Measurements from ENCODE around the gene GLIS1.
A peak's percentile ranks its signal among the peaks of the same experiment; 100 is the strongest.

GLIS1 gene

DNA sequence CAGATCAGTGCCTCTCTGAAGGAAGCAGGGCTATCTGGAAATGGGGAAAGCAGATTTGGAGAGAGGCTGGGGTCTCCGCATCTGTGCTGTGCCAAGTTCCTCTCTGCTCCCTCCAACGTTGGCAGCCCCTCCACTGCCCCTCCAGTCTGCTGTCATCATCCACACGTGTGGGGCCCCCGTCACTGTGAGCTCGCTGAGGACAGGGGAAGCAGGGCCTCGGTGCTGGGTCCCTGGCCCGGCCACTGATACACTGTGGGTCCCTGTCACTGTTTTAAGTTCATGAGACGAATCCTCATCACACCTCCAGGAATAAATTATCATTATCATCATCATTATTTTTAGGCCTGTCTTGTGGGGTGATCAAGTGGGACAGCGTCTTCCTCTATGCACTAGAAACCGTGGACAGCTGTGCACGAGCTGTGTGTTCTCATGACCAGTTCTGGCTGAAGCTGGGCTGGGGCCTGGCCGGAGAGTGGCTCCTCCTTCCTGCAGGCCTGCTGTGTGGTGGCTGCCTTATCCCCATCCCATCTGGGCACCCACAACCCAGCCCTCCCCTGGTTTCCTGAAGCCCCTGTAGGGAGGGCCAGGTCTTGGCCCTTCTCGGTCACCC, 227.5 kb downstream of the GLIS1 start:
- no peak overlapping the region for H3K4me3 ChIP-seq (ENCODE audit: low read depth, low read length)
- no peak for DNase-seq (ENCODE audit: low read depth)
- no peak for TF ChIP-seq POLR2A (IDR thresholded peaks at IDR 0.05; ENCODE audit: extremely low read depth, insufficient read length)
- TF ChIP-seq, protein P1, sequence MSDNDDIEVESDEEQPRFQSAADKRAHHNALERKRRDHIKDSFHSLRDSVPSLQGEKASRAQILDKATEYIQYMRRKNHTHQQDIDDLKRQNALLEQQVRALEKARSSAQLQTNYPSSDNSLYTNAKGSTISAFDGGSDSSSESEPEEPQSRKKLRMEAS (IDR thresholded peaks at IDR 0.05; ENCODE audit: low read depth, low read length): no peak

DNA sequence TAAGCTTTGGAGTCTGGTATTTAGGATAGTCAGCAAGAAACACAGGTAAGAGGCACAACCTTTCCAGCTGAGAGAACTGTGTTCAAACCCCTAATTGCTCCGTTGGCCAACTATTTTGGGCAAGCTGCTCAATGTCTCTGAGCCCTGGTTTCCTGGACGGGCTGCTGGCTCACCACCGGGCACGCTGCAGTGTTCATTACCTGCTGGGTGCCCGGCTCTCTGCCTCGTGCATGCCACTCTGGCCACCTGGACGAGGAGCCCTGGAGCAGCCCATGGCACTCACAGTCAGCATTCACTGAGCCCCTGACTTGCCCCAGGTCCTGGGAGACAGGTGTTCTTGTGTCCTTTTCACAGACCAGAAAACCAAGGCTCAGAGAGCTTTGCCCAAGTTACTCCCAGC, 228.7 kb downstream of the GLIS1 start:
- DNase-seq (ENCODE audit: low read depth): no peak
- TF ChIP-seq, protein P1 (IDR thresholded peaks at IDR 0.05; ENCODE audit: low read depth, low read length): no peak
- TF ChIP-seq, protein P2, sequence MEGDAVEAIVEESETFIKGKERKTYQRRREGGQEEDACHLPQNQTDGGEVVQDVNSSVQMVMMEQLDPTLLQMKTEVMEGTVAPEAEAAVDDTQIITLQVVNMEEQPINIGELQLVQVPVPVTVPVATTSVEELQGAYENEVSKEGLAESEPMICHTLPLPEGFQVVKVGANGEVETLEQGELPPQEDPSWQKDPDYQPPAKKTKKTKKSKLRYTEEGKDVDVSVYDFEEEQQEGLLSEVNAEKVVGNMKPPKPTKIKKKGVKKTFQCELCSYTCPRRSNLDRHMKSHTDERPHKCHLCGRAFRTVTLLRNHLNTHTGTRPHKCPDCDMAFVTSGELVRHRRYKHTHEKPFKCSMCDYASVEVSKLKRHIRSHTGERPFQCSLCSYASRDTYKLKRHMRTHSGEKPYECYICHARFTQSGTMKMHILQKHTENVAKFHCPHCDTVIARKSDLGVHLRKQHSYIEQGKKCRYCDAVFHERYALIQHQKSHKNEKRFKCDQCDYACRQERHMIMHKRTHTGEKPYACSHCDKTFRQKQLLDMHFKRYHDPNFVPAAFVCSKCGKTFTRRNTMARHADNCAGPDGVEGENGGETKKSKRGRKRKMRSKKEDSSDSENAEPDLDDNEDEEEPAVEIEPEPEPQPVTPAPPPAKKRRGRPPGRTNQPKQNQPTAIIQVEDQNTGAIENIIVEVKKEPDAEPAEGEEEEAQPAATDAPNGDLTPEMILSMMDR (IDR thresholded peaks at IDR 0.05; ENCODE audit: low read depth, low read length): no peak
- TF ChIP-seq POLR2A (IDR thresholded peaks at IDR 0.05; ENCODE audit: extremely low read depth, insufficient read length) (no peak), MYC (IDR thresholded peaks at IDR 0.05; ENCODE audit: low read depth, low read length) (no peak)
- H3K4me3 ChIP-seq (ENCODE audit: low read depth, low read length): no peak overlapping the region

DNA sequence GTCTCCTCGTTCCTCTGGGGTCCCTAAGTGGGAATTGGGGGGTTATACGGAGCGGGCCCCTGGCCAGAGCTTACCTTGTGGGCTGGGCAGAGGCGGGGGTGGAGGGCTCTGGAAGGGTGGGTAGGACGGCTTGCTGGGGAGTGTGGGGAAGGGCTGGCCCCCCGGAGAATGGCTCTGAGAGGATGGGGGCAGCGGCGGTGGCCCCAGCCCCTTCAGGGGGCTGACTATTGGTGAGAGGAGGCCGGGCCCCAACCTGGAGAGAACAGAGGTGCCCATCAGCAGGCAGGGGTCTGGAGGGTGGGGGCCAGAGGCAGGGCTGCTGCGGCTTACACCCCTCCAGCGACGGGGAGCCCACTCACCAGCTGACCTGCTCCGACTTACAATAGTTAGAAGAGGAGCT, 229.2 kb downstream of the GLIS1 start:
- no peak overlapping the region for H3K4me3 ChIP-seq (ENCODE audit: low read depth, low read length)
- TF ChIP-seq MYC (IDR thresholded peaks at IDR 0.05; ENCODE audit: low read depth, low read length) (no peak), POLR2A (IDR thresholded peaks at IDR 0.05; ENCODE audit: extremely low read depth, insufficient read length) (no peak)
- TF ChIP-seq, protein P2 (IDR thresholded peaks at IDR 0.05; ENCODE audit: low read depth, low read length): no peak
- TF ChIP-seq, protein P1 (IDR thresholded peaks at IDR 0.05; ENCODE audit: low read depth, low read length): no peak
- DNase-seq (ENCODE audit: low read depth): no peak

- peak; percentile 20 for DNase-seq (ENCODE audit: low read depth)
- TF ChIP-seq, protein P1 (IDR thresholded peaks at IDR 0.05; ENCODE audit: low read depth, low read length): no peak
- TF ChIP-seq MYC (IDR thresholded peaks at IDR 0.05; ENCODE audit: low read depth, low read length) (no peak), POLR2A (IDR thresholded peaks at IDR 0.05; ENCODE audit: extremely low read depth, insufficient read length) (no peak)
- TF ChIP-seq, protein P2 (IDR thresholded peaks at IDR 0.05; ENCODE audit: low read depth, low read length): no peak
- no peak overlapping the region for H3K4me3 ChIP-seq (ENCODE audit: low read depth, low read length)
These were observed 229.8 kb downstream of the GLIS1 start for GRCh38 chr1:53508991-53509666.

DNA sequence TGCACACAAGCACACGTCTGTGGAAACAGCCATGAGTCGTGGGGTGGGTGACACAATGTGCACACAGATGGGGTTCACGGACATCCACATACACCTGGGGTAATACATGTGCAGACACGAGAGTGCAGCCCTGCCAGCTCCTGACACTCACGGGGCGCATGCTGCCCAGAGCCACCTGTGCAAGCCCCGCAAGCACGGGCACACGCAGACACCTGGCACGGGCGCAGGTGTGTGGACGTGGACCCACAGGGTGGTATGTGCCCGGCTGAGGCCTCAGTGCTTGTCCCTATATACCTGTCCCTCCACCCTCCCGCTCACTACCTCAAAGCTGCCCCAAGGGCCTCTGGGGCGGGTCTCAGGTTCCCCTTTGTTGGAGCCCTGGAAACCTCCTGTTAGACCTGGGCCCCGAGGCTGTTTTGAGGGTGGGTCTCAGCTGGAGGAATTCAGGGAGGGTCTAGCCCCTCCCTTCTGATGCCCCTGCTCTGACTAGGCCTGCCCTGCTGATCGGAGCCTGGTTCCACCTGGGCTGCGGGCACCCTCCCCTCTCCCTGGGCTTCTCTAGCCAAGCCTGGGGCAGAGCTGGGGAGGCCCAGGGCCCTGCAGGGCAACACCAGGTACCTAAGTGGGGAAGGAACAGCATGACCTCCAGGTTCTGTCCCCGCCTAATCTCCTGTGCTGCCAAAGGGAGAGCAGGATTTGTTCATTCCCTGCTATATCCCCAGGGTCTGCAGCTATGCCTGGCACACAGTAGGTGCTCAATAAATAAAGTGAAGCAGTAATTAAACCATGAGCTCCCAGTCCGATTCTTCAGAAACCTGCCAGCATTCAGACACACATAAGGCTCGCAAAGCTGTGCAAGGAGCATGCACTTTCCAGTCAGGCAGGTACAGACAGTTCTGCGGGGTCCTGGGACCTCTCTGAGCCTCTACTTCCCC, 230.6 kb downstream of the GLIS1 start:
- no peak for DNase-seq (ENCODE audit: low read depth)
- TF ChIP-seq POLR2A (IDR thresholded peaks at IDR 0.05; ENCODE audit: extremely low read depth, insufficient read length) (no peak), MYC (IDR thresholded peaks at IDR 0.05; ENCODE audit: low read depth, low read length) (no peak)
- TF ChIP-seq, protein P2 (IDR thresholded peaks at IDR 0.05; ENCODE audit: low read depth, low read length): no peak
- TF ChIP-seq, protein P1 (IDR thresholded peaks at IDR 0.05; ENCODE audit: low read depth, low read length): no peak
- no peak overlapping the region for H3K4me3 ChIP-seq (ENCODE audit: low read depth, low read length)

All from NB4 (cell line).